HG03469 (cell line): Measurements from ENCODE around the gene ACTMAP.
A peak's percentile ranks its signal among the peaks of the same experiment; 100 is the strongest.
"Not testable (repeated sequence)": the region's sequence is repeated elsewhere in the genome, so short reads cannot be mapped to it uniquely, and the experiment has no call there.

Experiments used
- ATAC-seq: cut with Tn5 transposase; IDR thresholded peaks from one replicate; pipeline ENCODE4 v1.9.1; 2021; ENCODE audit warnings: mild to moderate bottlenecking, moderate library complexity, moderate number of reproducible peaks; ENCODE audit not compliant: unreplicated experiment

Gene ACTMAP

GRCh38 chr19:40776364-40776763 lies 26.1 kb upstream of the ACTMAP start:
- ATAC-seq = no peak

GRCh38 chr19:40775632-40776022 lies 25.4 kb upstream of the ACTMAP start:
- no peak for ATAC-seq

GRCh38 chr19:40774916-40775631 lies 24.8 kb upstream of the ACTMAP start, which contains the start of gene MIA:
TSS of gene MIA (plus strand) at chr19:40775521. CDS start at chr19:40775543, 22 bp downstream.
- no peak for ATAC-seq

GRCh38 chr19:40771101-40771862 lies 21.0 kb upstream of the ACTMAP start:
- ATAC-seq = not testable (repeated sequence)

GRCh38 chr19:40768869-40769268 lies 18.6 kb upstream of the ACTMAP start:
- no peak for ATAC-seq

DNA sequence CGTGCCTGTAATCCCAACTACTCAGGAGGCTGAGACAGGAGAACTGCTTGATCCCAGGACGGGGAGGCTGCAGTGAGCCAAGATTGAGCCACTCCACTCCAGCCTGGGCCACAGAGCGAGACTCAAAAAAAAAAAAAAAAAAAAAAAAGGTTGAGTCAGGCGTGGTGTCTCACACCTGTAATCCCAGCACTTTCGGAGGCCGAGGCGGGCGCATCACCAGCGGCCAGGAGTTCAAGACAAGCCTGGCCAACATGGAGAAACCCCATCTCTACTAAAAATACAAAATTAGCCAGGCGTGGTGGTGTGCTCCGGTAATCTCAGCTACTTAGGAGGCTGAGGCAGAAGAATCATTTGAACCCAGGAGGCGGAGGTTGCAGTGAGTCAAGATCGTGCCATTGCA lies 16.1 kb upstream of the ACTMAP start:
- ATAC-seq = not testable (repeated sequence)

DNA sequence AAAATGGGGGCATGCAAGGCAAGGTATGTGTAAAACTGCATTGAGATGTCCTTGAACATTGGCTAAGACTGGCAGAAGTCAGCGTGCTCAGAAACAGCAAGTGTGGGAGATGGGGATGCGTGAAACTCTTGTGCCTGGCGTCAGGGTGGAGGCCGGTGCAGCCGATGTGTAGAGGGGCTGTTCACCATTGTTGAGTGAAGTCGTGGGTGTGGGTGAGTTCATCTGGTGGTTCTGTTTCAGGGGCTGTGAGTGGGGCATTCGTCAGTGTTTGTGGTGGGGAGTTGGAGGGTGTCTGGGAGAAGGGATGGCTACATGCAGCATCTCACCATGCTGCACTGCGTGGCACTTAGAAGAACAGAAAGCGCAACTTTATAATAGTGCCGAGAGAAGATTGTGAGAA lies 13.7 kb upstream of the ACTMAP start:
- ATAC-seq = no peak

DNA sequence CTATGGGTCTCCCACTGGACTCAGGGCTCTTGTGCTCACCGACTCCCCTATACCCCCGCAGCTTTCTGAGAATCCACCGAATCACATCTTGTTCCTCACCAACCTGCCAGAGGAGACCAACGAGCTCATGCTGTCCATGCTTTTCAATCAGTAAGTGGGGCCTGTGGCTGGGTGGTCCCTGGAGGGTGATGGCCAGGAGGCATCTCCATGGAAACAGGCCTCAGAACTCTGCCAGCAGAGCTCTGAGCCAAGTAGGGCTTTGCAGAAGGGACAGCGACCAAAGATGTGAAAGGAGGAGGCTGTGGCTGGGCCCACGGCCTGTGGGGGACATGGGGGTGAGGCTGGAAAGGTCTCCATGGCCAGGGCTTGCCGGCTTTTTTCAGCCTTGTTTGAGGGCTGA lies 13.2 kb upstream of the ACTMAP start:
- ATAC-seq = no peak

DNA sequence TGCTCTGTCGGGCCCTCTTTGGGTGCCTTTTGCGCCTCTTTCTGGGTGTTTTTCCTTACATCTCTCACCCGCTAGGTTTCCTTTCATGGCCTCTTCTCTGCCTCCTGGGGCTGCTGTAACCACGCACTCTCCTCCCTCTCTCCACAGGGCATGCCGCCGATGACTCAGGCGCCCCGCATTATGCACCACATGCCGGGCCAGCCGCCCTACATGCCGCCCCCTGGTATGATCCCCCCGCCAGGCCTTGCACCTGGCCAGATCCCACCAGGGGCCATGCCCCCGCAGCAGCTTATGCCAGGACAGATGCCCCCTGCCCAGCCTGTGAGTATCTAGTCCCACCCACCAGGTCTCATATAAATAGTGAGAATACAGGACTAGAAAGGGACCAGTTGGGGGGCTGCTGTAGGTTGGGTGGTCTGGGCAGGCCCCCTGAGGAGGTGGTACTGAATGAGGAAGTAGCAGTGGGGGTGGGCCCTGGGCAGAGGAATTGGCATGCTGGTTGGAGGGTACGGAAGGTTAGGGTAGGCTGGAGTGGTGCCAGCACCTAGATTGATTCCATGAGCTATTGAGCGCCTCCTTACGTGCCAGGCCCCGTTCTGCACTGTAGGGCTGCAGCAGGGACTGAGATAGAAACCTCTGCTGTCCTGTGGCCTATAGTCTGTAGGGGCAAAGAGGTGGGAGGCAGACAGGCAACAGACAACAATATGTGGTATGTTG lies 12.6 kb upstream of the ACTMAP start:
- no peak for ATAC-seq

DNA sequence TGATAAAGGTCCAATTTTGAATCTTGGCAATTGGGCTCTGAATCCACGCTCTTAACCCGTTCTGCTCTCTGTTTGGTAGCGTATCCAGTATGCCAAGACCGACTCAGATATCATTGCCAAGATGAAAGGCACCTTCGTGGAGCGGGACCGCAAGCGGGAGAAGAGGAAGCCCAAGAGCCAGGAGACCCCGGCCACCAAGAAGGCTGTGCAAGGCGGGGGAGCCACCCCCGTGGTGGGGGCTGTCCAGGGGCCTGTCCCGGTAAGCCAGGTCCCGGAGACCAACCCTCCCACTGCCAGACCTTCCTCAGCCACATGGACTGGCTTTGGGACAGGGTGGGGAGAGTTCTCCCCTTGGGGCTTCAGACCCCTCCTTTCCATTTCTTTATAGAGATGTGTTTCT lies 9.1 kb upstream of the ACTMAP start:
- no peak for ATAC-seq

- no peak for ATAC-seq
These were observed 8.2 kb upstream of the ACTMAP start for GRCh38 chr19:40758491-40758890.

DNA sequence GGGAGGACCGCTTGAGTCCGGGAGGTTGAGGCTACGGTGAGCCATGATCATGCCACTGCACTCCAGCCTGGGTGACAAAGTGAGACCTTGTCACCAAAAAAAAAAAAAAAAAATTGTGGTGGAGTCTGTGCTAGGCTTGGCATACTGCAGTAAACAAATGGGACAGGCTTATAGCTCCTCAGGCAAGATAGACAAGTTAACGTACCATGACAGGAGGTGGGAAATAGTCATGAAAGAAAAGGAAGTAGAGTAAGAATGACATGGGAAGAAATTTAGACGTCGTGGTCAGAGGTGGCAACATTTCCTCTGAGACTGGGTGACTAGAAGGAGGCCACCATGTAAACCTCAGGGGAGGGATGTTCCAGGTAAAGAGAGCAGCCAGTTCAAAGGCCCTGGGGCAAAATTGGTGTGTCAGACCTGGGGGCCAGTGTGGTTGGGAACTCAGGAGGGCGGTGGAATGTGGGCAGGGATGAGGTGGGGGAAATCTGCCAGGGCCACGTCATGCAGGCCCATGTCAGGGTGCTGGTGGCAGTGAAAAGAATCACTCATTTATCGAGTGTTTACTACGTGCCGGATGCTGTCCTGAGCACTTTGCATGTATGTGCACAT lies 6.3 kb upstream of the ACTMAP start:
- ATAC-seq = no peak

DNA sequence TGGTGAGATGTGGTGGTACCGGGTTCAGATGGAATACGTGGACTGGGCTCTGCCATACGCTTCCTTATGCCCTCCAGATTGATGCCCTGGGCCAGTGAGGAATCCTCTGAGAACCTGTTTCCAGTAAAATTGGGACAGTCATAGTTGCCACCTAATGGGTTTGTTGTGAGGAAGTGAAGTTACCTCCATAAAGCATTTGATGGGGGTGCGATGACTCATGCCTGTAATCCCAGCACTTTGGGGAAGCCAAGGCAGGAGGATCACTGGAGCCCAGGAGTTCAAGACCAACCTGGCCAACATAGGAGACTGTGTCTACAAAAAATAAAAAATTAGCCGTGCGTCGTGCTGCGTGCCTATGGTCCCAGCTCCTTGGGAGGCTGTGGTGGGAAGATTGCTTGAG lies 5.5 kb upstream of the ACTMAP start:
- ATAC-seq = no peak

- no peak for ATAC-seq
These were observed 5.0 kb upstream of the ACTMAP start for GRCh38 chr19:40755248-40755624.

GRCh38 chr19:40754611-40755247 lies 4.5 kb upstream of the ACTMAP start:
- ATAC-seq = no peak

GRCh38 chr19:40752257-40752781 lies 2.0 kb upstream of the ACTMAP start:
- ATAC-seq = no peak

GRCh38 chr19:40750874-40751537 lies 729 bp upstream of the ACTMAP start, which contains the start of gene SNRPA:
TSS of gene SNRPA (plus strand) at chr19:40751203. CDS start at chr19:40751409, 206 bp downstream.
- ATAC-seq = peak; percentile 38

- no peak for ATAC-seq
These were observed 2.7 kb downstream of the ACTMAP start for GRCh38 chr19:40747536-40747935.

GRCh38 chr19:40745402-40745780 lies 4.9 kb downstream of the ACTMAP start:
- ATAC-seq = no peak
